Activated CD8-positive, alpha-beta memory T cell treated with anti-CD3 and anti-CD28 coated beads for 36 hours (primary cell): ENCODE results near the gene FAM111B. TPM values are rescaled to one million over a fixed set of nuclear protein-coding genes. Genes with fewer than 3 reads are reported as not detected.

Experiments
- CTCF ChIA-PET: fragments of 350-600 bp; sonication (Branson Sonifier 250); formaldehyde crosslinking; loops from one replicate; lab custom pipeline; 2021; ENCODE audit warnings: antibody characterized with exemption; lab: Charles Lee
- POLR2A ChIA-PET: fragments of 350-600 bp; sonication (Branson Sonifier 250); formaldehyde crosslinking; loops from one replicate; lab custom pipeline; 2021; ENCODE audit warnings: antibody characterized with exemption; lab: Charles Lee
- total RNA-seq, 2 experiments: library from RNA; stranded (reverse); gene quantifications; one replicate each; pipeline ENCODE4 v1.2.3, GENCODE V29; 2021

Gene FAM111B
- total RNA-seq, 2 experiments from 2014 or later: 35.6 to 38.8 TPM

DNA sequence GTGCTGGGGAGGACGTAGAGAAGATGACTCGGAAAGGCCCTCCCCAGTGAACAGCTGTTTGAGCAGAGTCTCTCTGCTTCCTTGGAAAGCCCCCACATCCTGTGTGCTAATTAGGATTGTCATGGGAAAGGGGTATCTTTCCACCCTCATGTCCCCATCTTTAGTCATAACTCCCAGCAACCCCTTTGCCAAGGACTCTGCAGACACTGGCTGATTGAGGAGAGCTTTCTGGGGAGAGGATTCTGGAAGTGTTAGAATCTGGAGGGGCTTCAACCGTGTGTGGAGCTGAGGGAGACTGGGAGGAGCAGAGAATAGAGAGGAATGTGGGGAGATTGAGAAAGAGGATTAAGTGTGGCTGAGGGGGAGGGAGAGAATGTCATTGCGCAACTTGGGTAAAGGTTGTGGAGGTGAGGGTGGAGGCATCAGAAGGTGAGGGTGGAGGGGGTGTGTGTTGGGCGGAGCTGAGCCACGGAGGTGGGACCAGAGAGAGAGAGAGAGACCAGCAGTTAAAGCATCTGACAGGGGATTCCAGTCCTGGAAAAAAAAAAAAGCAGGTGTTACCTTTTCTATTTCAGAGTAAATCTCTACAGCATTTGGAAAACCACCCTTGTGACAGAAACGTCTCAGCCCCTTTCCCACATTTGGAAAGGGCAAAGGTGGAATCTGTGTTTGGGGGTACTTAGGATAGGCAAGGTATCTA, 67.1 kb downstream of the FAM111B start:
- CTCF ChIA-PET: interaction anchor here (1.8 to 7.9 kb wide), 2 partner anchors 10 to 29 kb away, joined by 4 to 81 read pairs; no protein-coding TSS in a partner anchor
- POLR2A ChIA-PET: no interaction called here

- CTCF ChIA-PET: interaction anchor here (1.8 to 7.9 kb wide), 2 partner anchors 9 to 30 kb away, joined by 4 to 81 read pairs; no protein-coding TSS in a partner anchor
- POLR2A ChIA-PET: no interaction called here
These were observed 67.6 kb downstream of the FAM111B start for GRCh38 chr11:59174664-59175033.

DNA sequence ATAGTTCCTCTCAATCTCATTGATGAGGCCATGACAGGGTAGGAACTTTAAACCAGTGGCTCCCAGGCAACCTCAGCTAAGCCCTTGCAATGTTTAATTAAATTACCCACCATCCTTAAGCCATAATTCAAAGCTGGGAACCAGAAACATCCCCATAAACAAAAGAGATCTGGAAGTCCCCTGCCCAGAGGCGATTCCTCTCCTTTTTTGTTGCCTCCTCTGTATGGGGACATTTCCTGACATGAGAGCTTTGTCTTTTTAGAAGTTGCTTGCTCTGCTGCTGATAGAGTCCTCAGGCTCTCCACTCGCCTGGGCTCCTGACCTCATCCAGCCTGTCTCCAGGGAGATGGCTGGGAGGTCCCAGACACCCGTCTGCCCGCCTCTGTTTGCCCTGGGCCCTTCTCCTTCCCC, 68.1 kb downstream of the FAM111B start:
- CTCF ChIA-PET: interaction anchor here (1.8 to 7.9 kb wide), 2 partner anchors 9 to 30 kb away, joined by 4 to 81 read pairs; no protein-coding TSS in a partner anchor

DNA sequence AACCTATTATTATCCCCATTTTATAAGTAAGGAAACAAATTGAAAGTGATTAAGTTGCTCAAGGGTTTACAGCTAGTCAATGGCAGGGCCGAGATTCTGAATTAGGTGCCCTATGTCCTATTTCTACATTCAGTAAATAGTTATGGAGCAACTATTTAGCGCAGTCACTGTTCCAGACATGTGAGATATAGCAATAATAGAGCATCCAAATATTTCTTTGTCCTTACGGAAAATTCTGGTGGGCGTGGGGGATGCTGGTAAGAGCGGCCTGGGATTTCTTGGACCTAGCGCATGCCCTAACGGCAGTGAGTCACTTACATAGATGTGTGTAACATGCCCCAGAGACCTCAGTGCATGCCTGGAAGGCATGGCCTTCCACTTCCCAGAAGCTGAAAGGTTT, 69.3 kb downstream of the FAM111B start:
- ChIA-PET CTCF (interaction anchor here (7.9 kb wide), 1 partner anchor 7 kb away, joined by 81 read pairs; no protein-coding TSS in a partner anchor), POLR2A (no interaction called here)

More for the DNA sequence above, 68.1 kb downstream of the FAM111B start:
- POLR2A ChIA-PET: no interaction called here

Other genes starting within 250 kb of the FAM111B start
- not detected for gene GLYATL1, start 167.7 kb upstream of the FAM111B start, total RNA-seq
- not detected for gene GLYATL1B, start 20.9 kb upstream of the FAM111B start, total RNA-seq
- 10 to 100 TPM; 71.2 to 76.9 TPM for gene FAM111A, start 35.6 kb downstream of the FAM111B start, total RNA-seq
- under 1 TPM; 0.08 TPM for gene DTX4, start 64.9 kb downstream of the FAM111B start, total RNA-seq
- gene MPEG1, start 105.7 kb downstream of the FAM111B start, total RNA-seq: not detected